K562 (cell line): ENCODE results near the gene RHOBTB3. TPM values are rescaled to one million over a fixed set of nuclear protein-coding genes. Genes with fewer than 3 reads are reported as not detected.
A peak's percentile ranks its signal among the peaks of the same experiment; 100 is the strongest.

Source experiments
- ATAC-seq: fragments of 200-7000 bp; cut with Tn5 transposase; 3 replicates; pipeline ENCODE4 v1.9.1; 2020; ENCODE audit warnings: moderate library complexity
- BruUV-seq: library from RNA; stranded (reverse); fragments of 400-500 nt; replicated peaks from 2 replicates; lab custom pipeline; 2021; lab: Mats Ljungman, UMichigan
- CTCF ChIA-PET: fragments of 300-600 bp; formaldehyde crosslinking; extraction: SDS; loops from one replicate; lab custom pipeline; 2021; ENCODE audit warnings: low intra/inter-chr PET ratio; lab: Yijun Ruan, JAX
- POLR2A ChIA-PET: fragments of 300-600, 350-650 bp; sonication (Branson Sonifier 250); formaldehyde crosslinking; extraction: SDS; loops from one replicate; lab custom pipeline; 2021; ENCODE audit warnings: antibody characterized with exemption, inconsistent platforms; lab: Yijun Ruan, JAX
- DNase-seq, 4 experiments: peaks; one replicate each; pipeline versions ENCODE4 v3.0.0 to v3.0.0-alpha.2; 2011 to 2018; ENCODE audit warnings: low spot score in 3 of 4, mixed read lengths in 3 of 4; ENCODE audit errors: extremely low read depth in 1 of 4
- FAIRE-seq: peaks from 2 replicates; lab custom pipeline; 2011; peaks lifted over from hg19 to GRCh38; lab: Jason Lieb, UNC
- H2AFZ ChIP-seq: 2 replicates; pipeline ENCODE4 v1.6.0; 2011; ENCODE audit warnings: low read depth, low read length, control low read depth, inconsistent platforms
- H3K27ac ChIP-seq: fragments of 200-600 bp; 3 replicates; pipeline ENCODE4 v1.8.0; 2011; ENCODE audit warnings: low read depth, mild to moderate bottlenecking, control low read depth, inconsistent platforms, low read length, moderate library complexity, mixed read lengths; ENCODE audit errors: extremely low read depth
- H3K27me3 ChIP-seq, 2 experiments: fragments of 300-600 bp in 1 of 2; 2 replicates in 1 of 2; 3 replicates in 1 of 2; pipeline versions ENCODE4 v1.6.0 to v1.8.0; 2011; ENCODE audit warnings: inconsistent platforms in 2 of 2, low read length in 2 of 2, mild to moderate bottlenecking in 1 of 2, mixed read lengths in 1 of 2, moderate library complexity in 1 of 2; ENCODE audit not compliant: control insufficient read depth in 2 of 2, insufficient read depth in 2 of 2
- H3K36me3 ChIP-seq: fragments of 300-600 bp; 3 replicates; pipeline ENCODE4 v1.8.0; 2011; ENCODE audit warnings: mild to moderate bottlenecking, low read length, inconsistent platforms; ENCODE audit not compliant: control insufficient read depth, insufficient read depth
- H3K4me1 ChIP-seq, 2 experiments: fragments of 200-600 bp in 1 of 2; replicated peaks in 1 of 2; 2 replicates in 1 of 2; 3 replicates in 1 of 2; pipeline versions ENCODE4 v1.5.1 to v1.8.0; 2011; ENCODE audit warnings: inconsistent platforms in 2 of 2, low read length in 2 of 2, mild to moderate bottlenecking in 1 of 2, mixed read lengths in 1 of 2, moderate library complexity in 1 of 2; ENCODE audit not compliant: control insufficient read depth in 2 of 2, insufficient read depth in 2 of 2
- H3K4me2 ChIP-seq: 2 replicates; pipeline ENCODE4 v1.6.1; 2011; ENCODE audit warnings: low read length, control low read depth, inconsistent platforms, mixed read lengths; ENCODE audit not compliant: insufficient read depth
- H3K4me3 ChIP-seq: fragments of 200-600 bp; sonication (generic), shearing (Covaris generic); 2 replicates; pipeline ENCODE4 v1.5.1; 2016; ENCODE audit warnings: control low read depth, inconsistent platforms
- H3K79me2 ChIP-seq: fragments of 200-600 bp; 3 replicates; pipeline ENCODE4 v1.8.0; 2011; ENCODE audit warnings: low read length, inconsistent platforms; ENCODE audit not compliant: control insufficient read depth, insufficient read depth
- H3K9ac ChIP-seq, 2 experiments: 2 replicates each; pipeline versions ENCODE4 v1.6.0 to v1.6.1; 2011; ENCODE audit warnings: low read depth in 2 of 2, low read length in 2 of 2, control low read depth in 1 of 2, inconsistent platforms in 1 of 2, mild to moderate bottlenecking in 1 of 2, mixed read lengths in 1 of 2; ENCODE audit not compliant: insufficient read depth in 1 of 2
- H3K9me1 ChIP-seq: one replicate; pipeline ENCODE4 v1.6.0; 2011; ENCODE audit warnings: inconsistent platforms, mild to moderate bottlenecking, low read length, moderate library complexity; ENCODE audit not compliant: control insufficient read depth, insufficient read depth
- H3K9me3 ChIP-seq: replicated peaks from 2 replicates; pipeline ENCODE4 v1.5.1; 2011; ENCODE audit warnings: low read depth, low read length, inconsistent platforms; ENCODE audit not compliant: control insufficient read depth, insufficient read depth
- H4K20me1 ChIP-seq: replicated peaks from 2 replicates; pipeline ENCODE4 v1.6.1; 2011; ENCODE audit warnings: low read length, inconsistent platforms, mixed read lengths; ENCODE audit not compliant: control insufficient read depth, insufficient read depth
- ADNP ChIP-seq: fragments of 200-800 bp; sonication (Bioruptor generic); IDR thresholded peaks from 2 replicates; pipeline ENCODE4 v1.6.1; 2016; ENCODE audit warnings: missing genetic modification characterization, missing compliant biosample characterization
- BCOR ChIP-seq: fragments of 450-650 bp; IDR thresholded peaks from 2 replicates; pipeline ENCODE4 v1.6.1; 2016
- FOXK2 ChIP-seq, 2 experiments: fragments of 450-650 bp; IDR thresholded peaks in 1 of 2; conservative IDR thresholded peaks in 1 of 2; 2 replicates each; pipeline ENCODE4 v1.6.1; 2016; ENCODE audit warnings: low read depth in 2 of 2, mild to moderate bottlenecking in 1 of 2
- HIVEP1 ChIP-seq: fragments of 250-450 bp; sonication (Bioruptor Pico); IDR thresholded peaks from 2 replicates; pipeline ENCODE4 v1.4.0; 2020; ENCODE audit warnings: mild to moderate bottlenecking
- KDM1A ChIP-seq, 2 experiments: fragments of 450-650 bp; IDR thresholded peaks; 2 replicates each; pipeline ENCODE4 v1.6.1; 2016; ENCODE audit warnings: mild to moderate bottlenecking in 2 of 2
- MXD1 ChIP-seq: fragments of 250-450 bp; sonication (Bioruptor Pico); IDR thresholded peaks from 2 replicates; pipeline ENCODE4 v1.8.0; 2021; ENCODE audit warnings: borderline replicate concordance, mild to moderate bottlenecking, moderate library complexity; ENCODE audit not compliant: poor library complexity, severe bottlenecking
- RBM22 ChIP-seq: fragments of 200-400 bp; formaldehyde crosslinking; IDR thresholded peaks from 2 replicates; pipeline ENCODE4 v1.6.1; 2018; ENCODE audit warnings: low read length, low read depth; ENCODE audit not compliant: poor library complexity, severe bottlenecking
- RBM25 ChIP-seq: fragments of 200-400 bp; formaldehyde crosslinking; IDR thresholded peaks from 2 replicates; pipeline ENCODE4 v1.6.1; 2018; ENCODE audit warnings: low read length, low read depth, moderate library complexity; ENCODE audit not compliant: severe bottlenecking
- RFX7 ChIP-seq: fragments of 250-450 bp; sonication (Bioruptor Pico); IDR thresholded peaks from 2 replicates; pipeline ENCODE4 v1.5.1; 2021; ENCODE audit warnings: mild to moderate bottlenecking
- ZBTB9 ChIP-seq: fragments of 450-650 bp; formaldehyde crosslinking; IDR thresholded peaks from 2 replicates; pipeline ENCODE4 v1.4.0; 2020; ENCODE audit warnings: mild to moderate bottlenecking, moderate library complexity
- ZNF146 ChIP-seq: IDR thresholded peaks from one replicate; pipeline ENCODE4 v1.6.1; 2018; ENCODE audit warnings: missing compliant biosample characterization; ENCODE audit not compliant: unreplicated experiment
- WGBS: fragments of 100-300 bp; shearing (Covaris generic); methylation state at CpG from one replicate; pipeline ENCODE4 v1.1.6; 2016; ENCODE audit warnings: low coverage, mixed read lengths; ENCODE audit not compliant: insufficient coverage; ENCODE audit errors: missing lambda C conversion rate; 5-methylcytosine and 5-hydroxymethylcytosine counted together
- in situ Hi-C: fragments of 300-500 bp; cut with MboI; formaldehyde crosslinking; loops from 4 replicates; pipeline ENCODE4 v1.15.0; 2018; ENCODE audit warnings: inconsistent platforms, mixed read lengths
- intact Hi-C: fragments of 100-400 bp; cut with micrococcal nuclease; formaldehyde crosslinking; loops from 2 replicates; pipeline ENCODE4 v1.14.2; 2022
- polyA plus RNA-seq, 8 experiments: library from polyadenylated mRNA; depleted of rRNA in 4 of 8; stranded (reverse) in 5 of 8; unstranded in 3 of 8; fragments of >200 nt; fragmentation: Nextera tagmentation in 2 of 8; fragmentation: Illumina TruSeq in 1 of 8; extraction: Ambion mirVana in 2 of 8; extraction: Trizol in 1 of 8; gene quantifications; 2 replicates each; pipeline versions ENCODE4 v1.2.1 to v1.2.3, GENCODE V29; 2011 to 2014; ENCODE audit warnings: inconsistent platforms in 1 of 8, missing spikeins in 1 of 8
- total RNA-seq, 7 experiments: library from RNA; depleted of rRNA in 6 of 7; stranded (reverse); fragments of >200 nt in 6 of 7; fragmentation: Illumina TruSeq in 2 of 7; extraction: Trizol in 2 of 7; gene quantifications; 2 replicates each; pipeline versions ENCODE4 v1.2.1 to v1.2.3, GENCODE V29; 2011 to 2021; ENCODE audit warnings: low replicate concordance in 1 of 7

Gene RHOBTB3
- total and polyA plus RNA-seq, 9 of the 15 experiments (the other 6 are each of a cell fraction or from before 2014, with no cell fraction given), result 39.7 to 143 (median 115) TPM

GRCh38 chr5:95689680-95690079 lies 41.5 kb upstream of the RHOBTB3 start:
- Histone ChIP-seq H3K27me3 (no peaks in the 10 kb centered on the region), H3K9me3 (no peaks in the 10 kb centered on the region), H3K9ac (no peak overlapping the region), H3K4me3 (no peak overlapping the region), H3K4me1 (no peaks in the 10 kb centered on the region), H3K36me3 (no peaks in the 10 kb centered on the region), H3K79me2 (no peaks in the 10 kb centered on the region), H2AFZ (no peak overlapping the region), H3K9me1 (no peaks in the 10 kb centered on the region), H3K4me2 (no peak overlapping the region), H3K27ac (no peak overlapping the region), H4K20me1 (no peaks in the 10 kb centered on the region)
- WGBS, result 100% methylated on average over 1 of the region's 1 CpG
- FAIRE-seq (no peak), DNase-seq (no peak), ATAC-seq (no peak)
- intact Hi-C loops, result no loop called here
- no TSS peak for BruUV-seq
- CTCF ChIA-PET, result no interaction called here
- no peak for TF ChIP-seq FOXK2 (conservative IDR thresholded peaks at IDR 0.05 in 1 of 2, IDR thresholded peaks at IDR 0.05 in 1 of 2; ENCODE audit: low read depth in 2 of 2)
- TF ChIP-seq ZBTB9 (CRISPR knock-in tag), result no peak
- no peak for TF ChIP-seq MXD1
- TF ChIP-seq ADNP, result peak; percentile 63; the same call in 1 of the 2 replicates
- TF ChIP-seq HIVEP1 (CRISPR knock-in tag), result no peak
- TF ChIP-seq RFX7, result no peak
- peak; percentile 81 for TF ChIP-seq BCOR
- TF ChIP-seq ZNF146 (CRISPR knock-in tag), result peak; percentile 97
- TF ChIP-seq RBM25, result peak; percentile 24
- TF ChIP-seq KDM1A (IDR thresholded peaks at IDR 0.05), result 0 out of 4 replicates have a peak, but pooled peaks of 1 of the 2 experiments have one; percentile 15
- no peak for TF ChIP-seq RBM22
- in situ Hi-C loops, result no loop called here
- POLR2A ChIA-PET, result no interaction called here
